SK-N-SH (cell line): ENCODE results near the gene IMPDH1. TPM values are rescaled to one million over a fixed set of nuclear protein-coding genes. Genes with fewer than 3 reads are reported as not detected.

Experiments
- CTCF ChIA-PET: fragments of 300-600, 350-600 bp; formaldehyde crosslinking; extraction: SDS; loops from one replicate; lab custom pipeline; 2021; lab: Yijun Ruan, JAX
- POLR2A ChIA-PET: fragments of 350-600 bp; sonication (Branson Sonifier 250); formaldehyde crosslinking; extraction: SDS; loops from one replicate; lab custom pipeline; 2020; ENCODE audit warnings: antibody characterized with exemption, inconsistent platforms; lab: Yijun Ruan, JAX
- DNase-seq: peaks from one replicate; pipeline ENCODE4 v3.0.0; 2012
- H2AFZ ChIP-seq: fragments of 200-600 bp; sonication (generic); 2 replicates; pipeline ENCODE4 v1.8.1; 2016; ENCODE audit warnings: antibody characterized with exemption, mild to moderate bottlenecking, low read depth
- H3F3A ChIP-seq: fragments of 200-600 bp; sonication (generic); replicated peaks from 2 replicates; pipeline ENCODE3; 2016; ENCODE audit warnings: antibody characterized with exemption, mild to moderate bottlenecking; ENCODE audit not compliant: insufficient read depth
- H3K27ac ChIP-seq, 2 experiments: fragments of 200-500 bp in 1 of 2; fragments of 200-600 bp in 1 of 2; sonication (Bioruptor generic) in 1 of 2; sonication (generic), shearing (Covaris generic) in 1 of 2; 2 replicates each; pipeline versions ENCODE4 v1.5.1 to v1.6.1; 2014 to 2016; ENCODE audit warnings: low read depth in 2 of 2, inconsistent platforms in 1 of 2, low read length in 1 of 2, mild to moderate bottlenecking in 1 of 2, mixed read lengths in 1 of 2
- H3K27me3 ChIP-seq: fragments of 200-600 bp; sonication (generic), shearing (Covaris generic); 2 replicates; pipeline ENCODE4 v1.6.1; 2016; ENCODE audit warnings: mixed run types; ENCODE audit not compliant: insufficient read depth
- H3K36me3 ChIP-seq, 2 experiments: fragments of 200-500 bp in 1 of 2; fragments of 200-600 bp in 1 of 2; sonication (Bioruptor generic) in 1 of 2; sonication (generic) in 1 of 2; replicated peaks in 1 of 2; 2 replicates each; pipeline versions ENCODE3 to v1.5.1; 2014 to 2016; ENCODE audit warnings: low read length in 1 of 2, mild to moderate bottlenecking in 1 of 2; ENCODE audit not compliant: insufficient read depth in 2 of 2, control insufficient read depth in 1 of 2
- H3K4me1 ChIP-seq, 2 experiments: fragments of 200-500 bp in 1 of 2; fragments of 200-600 bp in 1 of 2; sonication (Bioruptor generic) in 1 of 2; sonication (generic), shearing (Covaris generic) in 1 of 2; 2 replicates each; pipeline versions ENCODE4 v1.5.1 to v1.6.1; 2014 to 2016; ENCODE audit warnings: low read depth in 1 of 2, low read length in 1 of 2, mixed run types in 1 of 2; ENCODE audit not compliant: insufficient read depth in 2 of 2, control insufficient read depth in 1 of 2
- H3K4me2 ChIP-seq: fragments of 200-600 bp; sonication (generic), shearing (Covaris generic); 2 replicates; pipeline ENCODE4 v1.6.1; 2017; ENCODE audit warnings: mixed run types
- H3K4me3 ChIP-seq, 2 experiments: fragments of 200-500 bp in 1 of 2; fragments of 200-600 bp in 1 of 2; sonication (Bioruptor generic) in 1 of 2; sonication (generic), shearing (Covaris generic) in 1 of 2; 2 replicates each; pipeline versions ENCODE4 v1.5.1 to v1.8.1; 2014 to 2016; ENCODE audit warnings: low read depth in 2 of 2, inconsistent platforms in 1 of 2, low read length in 1 of 2, mild to moderate bottlenecking in 1 of 2, mixed read lengths in 1 of 2, moderate library complexity in 1 of 2
- H3K79me2 ChIP-seq: fragments of 200-600 bp; sonication (generic); 2 replicates; pipeline ENCODE4 v1.8.1; 2017; ENCODE audit warnings: mild to moderate bottlenecking; ENCODE audit not compliant: insufficient read depth
- H3K9ac ChIP-seq: fragments of 200-600 bp; sonication (generic); 2 replicates; pipeline ENCODE4 v1.6.1; 2017; ENCODE audit warnings: mixed run types
- H3K9me2 ChIP-seq: fragments of 200-600 bp; sonication (generic); 2 replicates; pipeline ENCODE4 v1.6.1; 2017; ENCODE audit warnings: mixed run types
- H3K9me3 ChIP-seq: fragments of 200-600 bp; sonication (generic); 2 replicates; pipeline ENCODE4 v1.6.1; 2017; ENCODE audit warnings: mixed run types, mild to moderate bottlenecking, moderate library complexity
- H4K20me1 ChIP-seq: fragments of 200-600 bp; sonication (generic); 2 replicates; pipeline ENCODE4 v1.6.1; 2017; ENCODE audit warnings: mild to moderate bottlenecking, mixed run types; ENCODE audit not compliant: insufficient read depth
- CHD2 ChIP-seq: fragments of 150-350 bp; IDR thresholded peaks from 2 replicates; pipeline ENCODE4 v1.6.1; 2018; ENCODE audit warnings: low read length; ENCODE audit not compliant: partially characterized antibody
- EP300 ChIP-seq, 2 experiments: IDR thresholded peaks; 2 replicates each; pipeline versions ENCODE4 v1.4.0 to v1.6.1; 2012; ENCODE audit warnings: borderline replicate concordance in 1 of 2, low read depth in 1 of 2, low read length in 1 of 2
- FOXJ3 ChIP-seq: sonication (generic); formaldehyde crosslinking; IDR thresholded peaks from 2 replicates; pipeline ENCODE4 v1.5.1; 2020; ENCODE audit warnings: mild to moderate bottlenecking, missing genetic modification reagents
- GATA2 ChIP-seq: sonication (generic); formaldehyde crosslinking; IDR thresholded peaks from 2 replicates; pipeline ENCODE4 v1.5.0; 2020; ENCODE audit warnings: mild to moderate bottlenecking, missing genetic modification reagents
- JUND ChIP-seq: IDR thresholded peaks from 2 replicates; pipeline ENCODE4 v1.4.0; 2012
- MXI1 ChIP-seq: IDR thresholded peaks from 2 replicates; pipeline ENCODE4 v1.6.1; 2012; ENCODE audit warnings: mild to moderate bottlenecking, low read depth, low read length, improper control_type of control experiment
- NRF1 ChIP-seq: IDR thresholded peaks from 2 replicates; pipeline ENCODE4 v1.6.1; 2012; ENCODE audit warnings: low read depth, mild to moderate bottlenecking, low read length
- POLR2AphosphoS5 ChIP-seq: IDR thresholded peaks from 2 replicates; pipeline ENCODE4 v1.6.1; 2012; ENCODE audit warnings: low read depth, low read length
- RAD21 ChIP-seq: IDR thresholded peaks from 2 replicates; pipeline ENCODE4 v1.6.1; 2012; ENCODE audit warnings: mild to moderate bottlenecking, low read length
- RCOR1 ChIP-seq: fragments of 150-350 bp; IDR thresholded peaks from 2 replicates; pipeline ENCODE4 v1.6.1; 2017; ENCODE audit warnings: antibody characterized with exemption, low read length
- RFX5 ChIP-seq: IDR thresholded peaks from 2 replicates; pipeline ENCODE4 v1.6.1; 2012; ENCODE audit warnings: mild to moderate bottlenecking, improper control_type of control experiment, low read length
- SIN3A ChIP-seq: IDR thresholded peaks from 2 replicates; pipeline ENCODE4 v1.6.1; 2012; ENCODE audit warnings: low read depth, mild to moderate bottlenecking, low read length, moderate library complexity, borderline replicate concordance
- SMC3 ChIP-seq: IDR thresholded peaks from 2 replicates; pipeline ENCODE4 v1.6.1; 2012; ENCODE audit warnings: low read depth, low read length, improper control_type of control experiment
- TCF12 ChIP-seq: IDR thresholded peaks from 2 replicates; pipeline ENCODE4 v1.4.0; 2012
- YY1 ChIP-seq: IDR thresholded peaks from 2 replicates; pipeline ENCODE4 v1.4.0; 2012; ENCODE audit warnings: low read depth, mild to moderate bottlenecking
- WGBS: methylation state at CpG from one replicate; pipeline ENCODE4 v1.1.6; 2017; ENCODE audit warnings: low lambda C conversion rate; 5-methylcytosine and 5-hydroxymethylcytosine counted together
- polyA plus RNA-seq, 3 experiments: library from polyadenylated mRNA; depleted of rRNA; stranded (reverse); fragments of >200 nt; gene quantifications; 2 replicates each; pipeline ENCODE4 v1.2.3, GENCODE V29; 2012
- TF ChIP-seq, protein P1 (sequence below): IDR thresholded peaks from 2 replicates; pipeline ENCODE4 v1.4.0; 2012; ENCODE audit warnings: low read depth
- TF ChIP-seq, protein P2 (sequence below): IDR thresholded peaks from 2 replicates; pipeline ENCODE4; 2012

The IMPDH1 gene
- polyA plus RNA-seq, 1 of the 3 experiments (the other 2 are of a cell fraction), result 80.4 TPM

DNA sequence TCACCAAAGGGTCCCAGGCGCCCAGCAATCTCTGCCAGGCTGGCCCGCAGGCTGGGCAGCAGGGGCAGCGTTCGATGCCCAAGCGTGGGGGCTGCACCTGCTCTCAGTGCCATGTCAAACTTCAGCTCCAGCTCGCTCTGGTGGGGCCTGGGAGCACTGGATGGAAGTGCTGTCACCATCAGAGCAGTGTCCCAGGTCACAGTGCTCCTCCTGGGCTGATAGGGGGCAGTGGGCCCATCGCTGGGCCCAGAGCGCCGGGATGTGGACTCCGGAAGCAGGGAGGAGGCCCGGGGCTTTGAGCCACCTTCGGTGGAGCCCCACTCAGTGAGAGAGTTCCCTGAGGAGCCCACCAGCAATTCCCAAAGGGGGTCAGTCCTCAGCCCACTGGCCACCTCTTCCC is 50.4 kb downstream of the IMPDH1 start:
- TF ChIP-seq JUND (no peak), SIN3A (no peak), RFX5 (no peak), RCOR1 (no peak)
- TF ChIP-seq, protein P1, sequence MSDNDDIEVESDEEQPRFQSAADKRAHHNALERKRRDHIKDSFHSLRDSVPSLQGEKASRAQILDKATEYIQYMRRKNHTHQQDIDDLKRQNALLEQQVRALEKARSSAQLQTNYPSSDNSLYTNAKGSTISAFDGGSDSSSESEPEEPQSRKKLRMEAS, result no peak
- 84% methylated on average over 9 of the region's 12 CpGs for whole genome bisulfite sequencing
- Histone ChIP-seq H3K4me3 (no peak overlapping the region; a peak in 1 of 4 replicates), H3K36me3 (no peaks in the 10 kb centered on the region), H3K9ac (no peak overlapping the region), H3K79me2 (no peaks in the 10 kb centered on the region), H3K4me2 (no peak overlapping the region), H3K9me2 (no peaks in the 10 kb centered on the region), H4K20me1 (no peaks in the 10 kb centered on the region), H3K4me1 (peaks cover 0 to 74% of the 10 kb centered on the region in 2 experiments; a peak in 2 of 4 replicates), H3K27ac (peak overlapping the region in 1 of 2 experiments; percentile 100; a peak in 2 of 4 replicates), H3K27me3 (peaks cover 33% of the 10 kb centered on the region), H2AFZ (no peak overlapping the region), H3K9me3 (no peaks in the 10 kb centered on the region), H3F3A (peaks cover 5% of the 10 kb centered on the region)
- no peak for DNase-seq
- CTCF ChIA-PET, result interaction anchor here (1.0 to 20.2 kb wide), 8 partner anchors 9 to 102 kb away, joined by 3 to 493 read pairs (median 10); partner anchors contain the start of gene RBM28
- POLR2A ChIA-PET, result interaction anchor here (0.6 to 3.5 kb wide), 5 partner anchors 11 to 271 kb away, joined by 4 to 37 read pairs (median 5); partner anchors contain the start of genes HILPDA and RBM28

DNA sequence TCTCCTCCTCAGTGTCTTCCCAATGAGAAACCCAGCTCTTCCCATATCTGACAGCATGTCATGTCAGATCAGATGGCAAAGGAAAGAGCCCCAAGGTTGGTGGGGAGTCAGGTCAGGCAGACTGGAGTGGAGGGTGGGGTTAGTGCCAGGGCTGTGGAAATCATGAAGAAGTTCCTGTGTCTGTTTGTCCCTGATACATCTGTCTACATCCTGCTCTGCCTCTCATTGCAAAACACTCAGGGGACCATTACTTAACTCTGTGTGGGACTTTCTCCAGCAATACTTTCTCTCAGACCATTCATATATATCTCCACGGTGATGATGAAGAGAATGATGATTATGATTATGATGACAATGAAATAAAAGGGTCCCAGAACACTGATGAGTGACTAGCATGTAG is 51.5 kb downstream of the IMPDH1 start:
- peaks cover 22% of the 10 kb centered on the region for H3K27me3 ChIP-seq
- peaks cover 5% of the 10 kb centered on the region for H3F3A ChIP-seq
- H4K20me1 ChIP-seq, result no peaks in the 10 kb centered on the region
- no peak overlapping the region for H3K9ac ChIP-seq
- no peaks in the 10 kb centered on the region for H3K36me3 ChIP-seq
- H3K4me3 ChIP-seq, result no peak overlapping the region
- H2AFZ ChIP-seq, result no peak overlapping the region
- H3K27ac ChIP-seq, result peak overlapping the region in 1 of 2 experiments; percentile 100; a peak in 2 of 4 replicates
- H3K9me3 ChIP-seq, result no peaks in the 10 kb centered on the region
- H3K4me2 ChIP-seq, result no peak overlapping the region
- 12% methylated on average over 1 of the region's 1 CpG for WGBS
- no peaks in the 10 kb centered on the region for H3K9me2 ChIP-seq
- POLR2A ChIA-PET, result interaction anchor here (0.5 to 3.5 kb wide), 12 partner anchors 8 to 97 kb away, joined by 3 to 37 read pairs (median 6); partner anchors contain the start of genes HILPDA and RBM28
- CTCF ChIA-PET, result interaction anchor here (0.7 to 20.2 kb wide), 12 partner anchors 8 to 149 kb away, joined by 3 to 493 read pairs (median 5); partner anchors contain the start of genes METTL2B and RBM28
- H3K4me1 ChIP-seq, result peaks cover 0 to 68% of the 10 kb centered on the region in 2 experiments; a peak in 2 of 4 replicates
- no peak for DNase-seq
- no peaks in the 10 kb centered on the region for H3K79me2 ChIP-seq
- no peak for TF ChIP-seq RFX5
- 0 out of 2 replicates have a peak, but pooled peaks have one; percentile 38 for TF ChIP-seq MXI1
- TF ChIP-seq, protein P2, sequence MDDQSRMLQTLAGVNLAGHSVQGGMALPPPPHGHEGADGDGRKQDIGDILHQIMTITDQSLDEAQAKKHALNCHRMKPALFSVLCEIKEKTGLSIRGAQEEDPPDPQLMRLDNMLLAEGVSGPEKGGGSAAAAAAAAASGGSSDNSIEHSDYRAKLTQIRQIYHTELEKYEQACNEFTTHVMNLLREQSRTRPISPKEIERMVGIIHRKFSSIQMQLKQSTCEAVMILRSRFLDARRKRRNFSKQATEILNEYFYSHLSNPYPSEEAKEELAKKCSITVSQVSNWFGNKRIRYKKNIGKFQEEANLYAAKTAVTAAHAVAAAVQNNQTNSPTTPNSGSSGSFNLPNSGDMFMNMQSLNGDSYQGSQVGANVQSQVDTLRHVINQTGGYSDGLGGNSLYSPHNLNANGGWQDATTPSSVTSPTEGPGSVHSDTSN, result no peak
- no peak for TF ChIP-seq CHD2
- TF ChIP-seq RAD21, result no peak

DNA sequence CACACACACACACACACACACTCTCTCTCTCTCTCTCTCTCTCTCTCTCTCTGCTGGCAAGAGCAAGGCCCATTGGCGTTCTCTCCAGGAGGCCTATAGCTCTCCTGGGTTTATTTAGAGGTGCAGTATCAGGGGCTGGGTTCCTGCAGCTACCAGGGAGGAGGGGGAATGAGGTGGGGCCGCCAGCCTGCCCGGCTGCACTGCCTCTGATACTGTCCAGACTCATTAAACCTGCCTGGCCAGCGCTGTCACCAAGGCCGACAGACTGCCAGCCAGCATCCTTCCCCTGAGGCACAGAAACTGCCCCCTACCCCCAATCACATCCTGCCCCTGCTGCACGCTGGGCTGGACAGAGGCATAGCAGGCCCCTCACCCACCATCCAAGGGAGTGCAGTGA is 52.6 kb downstream of the IMPDH1 start:
- Histone ChIP-seq H3F3A (no peaks in the 10 kb centered on the region), H3K79me2 (no peaks in the 10 kb centered on the region), H4K20me1 (no peaks in the 10 kb centered on the region), H3K4me1 (peaks cover 0 to 61% of the 10 kb centered on the region in 2 experiments; a peak in 2 of 4 replicates), H3K9me2 (no peaks in the 10 kb centered on the region), H3K27ac (peak overlapping the region in 1 of 2 experiments; percentile 100; a peak in 2 of 4 replicates), H3K4me2 (no peak overlapping the region), H3K27me3 (peaks cover 12% of the 10 kb centered on the region), H3K36me3 (no peaks in the 10 kb centered on the region), H3K9ac (no peak overlapping the region), H3K9me3 (no peaks in the 10 kb centered on the region), H3K4me3 (no peak overlapping the region), H2AFZ (no peak overlapping the region)
- 45% methylated on average over 5 of the region's 6 CpGs for WGBS
- POLR2A ChIA-PET, result interaction anchor here (0.9 to 3.5 kb wide), 14 partner anchors 9 to 119 kb away, joined by 3 to 37 read pairs (median 6); partner anchors contain the start of genes METTL2B and RBM28
- TF ChIP-seq EP300 (IDR thresholded peaks at IDR 0.05; ENCODE audit: borderline replicate concordance in 1 of 2, low read depth in 1 of 2, low read length in 1 of 2) (peak; percentile 48 to 99; a peak in 3 of 4 replicates), CHD2 (peak; percentile 98), NRF1 (no peak), FOXJ3 (CRISPR knock-in tag) (peak; percentile 98), RCOR1 (peak; percentile 97), YY1 (no peak), TCF12 (peak; percentile 83), SIN3A (peak; percentile 9; the same call in 1 of the 2 replicates), MXI1 (peak; percentile 62), GATA2 (CRISPR knock-in tag) (peak; percentile 93), RAD21 (peak; percentile 48), SMC3 (peak; percentile 32; the same call in 1 of the 2 replicates), POLR2AphosphoS5 (peak; percentile 55)
- TF ChIP-seq, protein P2, result peak; percentile 60
- TF ChIP-seq, protein P1, result no peak
- peak; percentile 95 for DNase-seq
- CTCF ChIA-PET, result interaction anchor here (1.1 to 20.2 kb wide), 12 partner anchors 9 to 148 kb away, joined by 3 to 493 read pairs (median 6); partner anchors contain the start of genes METTL2B and RBM28
